Liver (tissue), 9 donors: ENCODE results near the gene SNRPA. TPM values are rescaled to one million over a fixed set of nuclear protein-coding genes. Genes with fewer than 3 reads are reported as not detected.

ENCODE experiments used
- DNase-seq: peaks from one replicate; pipeline ENCODE4 v3.0.0-alpha.2; 2017; ENCODE audit warnings: low spot score
- H3K27ac ChIP-seq, 2 donors: one replicate each; pipeline ENCODE4 v1.7.0; 2013; ENCODE audit warnings: inconsistent platforms in 2 of 2, low read length in 2 of 2, control low read depth in 1 of 2, low read depth in 1 of 2, mild to moderate bottlenecking in 1 of 2
- H3K27me3 ChIP-seq, 4 donors: one replicate each; pipeline versions ENCODE4 v1.6.1 to v1.7.0; 2013; ENCODE audit warnings: low read length in 3 of 4, inconsistent platforms in 1 of 4, mild to moderate bottlenecking in 1 of 4, moderate library complexity in 1 of 4; ENCODE audit not compliant: control insufficient read depth in 4 of 4, insufficient read depth in 4 of 4
- H3K36me3 ChIP-seq, 4 donors: one replicate each; pipeline versions ENCODE4 v1.6.1 to v1.7.0; 2013; ENCODE audit warnings: low read length in 3 of 4, mild to moderate bottlenecking in 3 of 4, low read depth in 1 of 4, moderate library complexity in 1 of 4; ENCODE audit not compliant: control insufficient read depth in 4 of 4, insufficient read depth in 3 of 4
- H3K4me1 ChIP-seq, 4 donors: one replicate each; pipeline versions ENCODE4 v1.6.1 to v1.7.0; 2013; ENCODE audit warnings: low read length in 3 of 4, mild to moderate bottlenecking in 3 of 4, moderate library complexity in 1 of 4; ENCODE audit not compliant: control insufficient read depth in 4 of 4, insufficient read depth in 4 of 4
- H3K4me3 ChIP-seq, 3 donors: one replicate each; pipeline versions ENCODE4 v1.6.1 to v1.7.0; 2013; ENCODE audit warnings: low read length in 3 of 3, control low read depth in 1 of 3, low read depth in 1 of 3, mild to moderate bottlenecking in 1 of 3
- H3K9ac ChIP-seq, 2 donors: one replicate each; pipeline ENCODE4 v1.7.0; 2013; ENCODE audit warnings: low read length in 2 of 2, mild to moderate bottlenecking in 2 of 2, moderate library complexity in 2 of 2, control low read depth in 1 of 2, low read depth in 1 of 2
- H3K9me3 ChIP-seq, 4 donors: one replicate each; pipeline versions ENCODE4 v1.6.1 to v1.7.0; 2013; ENCODE audit warnings: low read length in 3 of 4; ENCODE audit not compliant: control insufficient read depth in 4 of 4
- CTCF ChIP-seq: fragments of 150-350 bp; IDR thresholded peaks from 2 replicates; pipeline ENCODE4 v1.5.1; 2017; ENCODE audit warnings: improper control_type of control experiment, low read depth, low read length; ENCODE audit not compliant: missing input control
- EGR1 ChIP-seq, 2 donors: IDR thresholded peaks; 2 replicates each; pipeline ENCODE4 v1.6.1; 2016 to 2018; ENCODE audit warnings: antibody characterized with exemption in 2 of 2, low read depth in 2 of 2
- FOXA1 ChIP-seq: IDR thresholded peaks from 2 replicates; pipeline ENCODE4 v1.6.1; 2016; ENCODE audit warnings: antibody characterized with exemption
- FOXA2 ChIP-seq: IDR thresholded peaks from 2 replicates; pipeline ENCODE4 v1.6.1; 2016; ENCODE audit warnings: antibody characterized with exemption
- GABPA ChIP-seq, 2 donors: IDR thresholded peaks in 1 of 2; conservative IDR thresholded peaks in 1 of 2; 2 replicates each; pipeline ENCODE4 v1.6.1; 2016; ENCODE audit warnings: antibody characterized with exemption in 2 of 2, mild to moderate bottlenecking in 1 of 2, moderate library complexity in 1 of 2
- HNF4A ChIP-seq, 2 donors: conservative IDR thresholded peaks; 2 replicates each; pipeline ENCODE4 v1.6.1; 2016; ENCODE audit warnings: antibody characterized with exemption in 2 of 2, mild to moderate bottlenecking in 2 of 2
- HNF4G ChIP-seq: IDR thresholded peaks from 2 replicates; pipeline ENCODE4 v1.6.1; 2016; ENCODE audit warnings: antibody characterized with exemption
- JUND ChIP-seq, 2 donors: IDR thresholded peaks; 2 replicates each; pipeline ENCODE4 v1.6.1; 2016; ENCODE audit warnings: antibody characterized with exemption in 2 of 2
- NR2F2 ChIP-seq: IDR thresholded peaks from 2 replicates; pipeline ENCODE4 v1.6.1; 2016; ENCODE audit warnings: antibody characterized with exemption
- RAD21 ChIP-seq, 2 donors: IDR thresholded peaks; 2 replicates each; pipeline ENCODE4 v1.6.1; 2016; ENCODE audit warnings: antibody characterized with exemption in 2 of 2, mild to moderate bottlenecking in 2 of 2
- RXRA ChIP-seq, 2 donors: IDR thresholded peaks; 2 replicates each; pipeline ENCODE4 v1.6.1; 2017 to 2018; ENCODE audit warnings: antibody characterized with exemption in 2 of 2, mild to moderate bottlenecking in 1 of 2
- SP1 ChIP-seq: IDR thresholded peaks from 2 replicates; pipeline ENCODE4 v1.6.1; 2018; ENCODE audit warnings: antibody characterized with exemption, mild to moderate bottlenecking
- TAF1 ChIP-seq: conservative IDR thresholded peaks from 2 replicates; pipeline ENCODE4 v1.6.1; 2016; ENCODE audit warnings: antibody characterized with exemption, mild to moderate bottlenecking
- YY1 ChIP-seq: IDR thresholded peaks from 2 replicates; pipeline ENCODE4 v1.6.1; 2016; ENCODE audit warnings: antibody characterized with exemption, mild to moderate bottlenecking
- WGBS: extraction: QIAGEN DNeasy Blood & Tissue Kit; methylation state at CpG from one replicate; pipeline ENCODE4 v1.1.7; 2013; 5-methylcytosine and 5-hydroxymethylcytosine counted together
- polyA plus RNA-seq, 2 donors: library from polyadenylated mRNA; stranded (reverse) in 1 of 2; unstranded in 1 of 2; fragments of 200-250 nt in 1 of 2; fragments of >200 nt in 1 of 2; fragmentation: Nextera tagmentation in 1 of 2; extraction: Ambion mirVana in 1 of 2; gene quantifications; one replicate each; pipeline versions ENCODE4 v1.2.1 to v1.2.3, GENCODE V29; 2013 to 2015
- total RNA-seq, 2 donors: library from RNA; depleted of rRNA; stranded (reverse); fragments of >200 nt; gene quantifications; one replicate each; pipeline ENCODE4 v1.2.3, GENCODE V29; 2014
- TF ChIP-seq, protein P1 (sequence below): IDR thresholded peaks from 2 replicates; pipeline ENCODE4 v1.6.1; 2016; ENCODE audit warnings: antibody characterized with exemption
- TF ChIP-seq, protein P2 (sequence below): IDR thresholded peaks from 2 replicates; pipeline ENCODE4 v1.6.1; 2016; ENCODE audit warnings: antibody characterized with exemption, mild to moderate bottlenecking
- TF ChIP-seq, protein P3 (sequence below): IDR thresholded peaks from 2 replicates; pipeline ENCODE4 v1.6.1; 2016; ENCODE audit warnings: antibody characterized with exemption
- TF ChIP-seq, protein P4 (sequence below): IDR thresholded peaks from 2 replicates; pipeline ENCODE4 v1.6.1; 2016; ENCODE audit warnings: antibody characterized with exemption
- donor health status: healthy.
- donor health status: healthy.
- donor health status: healthy.
- donor health status: healthy.
- donor health status: healthy.

The SNRPA gene
- total and polyA plus RNA-seq, 4 donors: 11.8 to 27.1 (median 17.0) TPM

DNA sequence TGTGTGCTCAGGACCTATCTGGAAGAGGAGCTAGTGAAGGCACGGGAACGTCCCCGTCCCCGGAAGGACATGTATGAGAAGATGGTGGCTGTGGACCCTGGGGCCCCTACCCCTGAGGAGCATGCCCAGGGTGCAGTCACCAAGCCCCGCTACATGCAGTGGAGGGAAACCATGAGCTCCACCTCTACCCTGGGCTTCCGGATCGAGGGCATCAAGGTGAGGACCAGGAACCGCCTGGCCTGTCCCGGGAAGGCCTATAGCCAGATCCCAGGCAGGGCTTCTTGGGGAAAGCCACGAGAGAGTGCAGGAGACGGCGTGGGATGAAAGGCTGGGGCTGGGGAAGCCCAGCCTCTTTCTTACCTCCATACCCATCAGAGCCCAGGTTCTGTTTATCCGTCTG lies 17.9 kb upstream of the SNRPA start:
- Histone ChIP-seq H3K4me3 (no peak overlapping the region), H3K27me3 (no peaks in the 10 kb centered on the region), H3K9me3 (no peaks in the 10 kb centered on the region), H3K9ac (no peak overlapping the region), H3K27ac (no peak overlapping the region), H3K4me1 (no peaks in the 10 kb centered on the region), H3K36me3 (peaks cover 14 to 83% (median 48%) of the 10 kb centered on the region in 4 donors)
- 94% methylated on average over 13 of the region's 13 CpGs for WGBS
- DNase-seq: no peak
- no peak for TF ChIP-seq RAD21 (IDR thresholded peaks at IDR 0.05)
- TF ChIP-seq HNF4G: no peak
- no peak for TF ChIP-seq NR2F2
- TF ChIP-seq, protein P1, sequence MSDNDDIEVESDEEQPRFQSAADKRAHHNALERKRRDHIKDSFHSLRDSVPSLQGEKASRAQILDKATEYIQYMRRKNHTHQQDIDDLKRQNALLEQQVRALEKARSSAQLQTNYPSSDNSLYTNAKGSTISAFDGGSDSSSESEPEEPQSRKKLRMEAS: no peak
- no peak for TF ChIP-seq RXRA (IDR thresholded peaks at IDR 0.05)
- no peak for TF ChIP-seq YY1
- no peak for TF ChIP-seq TAF1
- TF ChIP-seq, protein P2, sequence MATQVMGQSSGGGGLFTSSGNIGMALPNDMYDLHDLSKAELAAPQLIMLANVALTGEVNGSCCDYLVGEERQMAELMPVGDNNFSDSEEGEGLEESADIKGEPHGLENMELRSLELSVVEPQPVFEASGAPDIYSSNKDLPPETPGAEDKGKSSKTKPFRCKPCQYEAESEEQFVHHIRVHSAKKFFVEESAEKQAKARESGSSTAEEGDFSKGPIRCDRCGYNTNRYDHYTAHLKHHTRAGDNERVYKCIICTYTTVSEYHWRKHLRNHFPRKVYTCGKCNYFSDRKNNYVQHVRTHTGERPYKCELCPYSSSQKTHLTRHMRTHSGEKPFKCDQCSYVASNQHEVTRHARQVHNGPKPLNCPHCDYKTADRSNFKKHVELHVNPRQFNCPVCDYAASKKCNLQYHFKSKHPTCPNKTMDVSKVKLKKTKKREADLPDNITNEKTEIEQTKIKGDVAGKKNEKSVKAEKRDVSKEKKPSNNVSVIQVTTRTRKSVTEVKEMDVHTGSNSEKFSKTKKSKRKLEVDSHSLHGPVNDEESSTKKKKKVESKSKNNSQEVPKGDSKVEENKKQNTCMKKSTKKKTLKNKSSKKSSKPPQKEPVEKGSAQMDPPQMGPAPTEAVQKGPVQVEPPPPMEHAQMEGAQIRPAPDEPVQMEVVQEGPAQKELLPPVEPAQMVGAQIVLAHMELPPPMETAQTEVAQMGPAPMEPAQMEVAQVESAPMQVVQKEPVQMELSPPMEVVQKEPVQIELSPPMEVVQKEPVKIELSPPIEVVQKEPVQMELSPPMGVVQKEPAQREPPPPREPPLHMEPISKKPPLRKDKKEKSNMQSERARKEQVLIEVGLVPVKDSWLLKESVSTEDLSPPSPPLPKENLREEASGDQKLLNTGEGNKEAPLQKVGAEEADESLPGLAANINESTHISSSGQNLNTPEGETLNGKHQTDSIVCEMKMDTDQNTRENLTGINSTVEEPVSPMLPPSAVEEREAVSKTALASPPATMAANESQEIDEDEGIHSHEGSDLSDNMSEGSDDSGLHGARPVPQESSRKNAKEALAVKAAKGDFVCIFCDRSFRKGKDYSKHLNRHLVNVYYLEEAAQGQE: no peak
- TF ChIP-seq SP1: no peak
- no peak for TF ChIP-seq EGR1 (IDR thresholded peaks at IDR 0.05; ENCODE audit: low read depth in 2 of 2)
- TF ChIP-seq, protein P3, sequence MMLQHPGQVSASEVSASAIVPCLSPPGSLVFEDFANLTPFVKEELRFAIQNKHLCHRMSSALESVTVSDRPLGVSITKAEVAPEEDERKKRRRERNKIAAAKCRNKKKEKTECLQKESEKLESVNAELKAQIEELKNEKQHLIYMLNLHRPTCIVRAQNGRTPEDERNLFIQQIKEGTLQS: no peak
- no peak for TF ChIP-seq HNF4A (conservative IDR thresholded peaks at IDR 0.05)
- TF ChIP-seq GABPA (IDR thresholded peaks at IDR 0.05 in 1 of 2, conservative IDR thresholded peaks at IDR 0.05 in 1 of 2): no peak

- no peak for DNase-seq
- WGBS: 85% methylated on average over 11 of the region's 11 CpGs
- H3K27ac ChIP-seq: no peak overlapping the region
These were observed 15.8 kb upstream of the SNRPA start for GRCh38 chr19:40735013-40735771.

More at GRCh38 chr19:40735013-40735771, 15.8 kb upstream of the SNRPA start:
- no peaks in the 10 kb centered on the region for H3K27me3 ChIP-seq
- H3K36me3 ChIP-seq: peaks cover 20 to 85% (median 43%) of the 10 kb centered on the region in 4 donors
- no peak overlapping the region for H3K4me3 ChIP-seq
- TF ChIP-seq GABPA (IDR thresholded peaks at IDR 0.05 in 1 of 2, conservative IDR thresholded peaks at IDR 0.05 in 1 of 2) (no peak), SP1 (no peak), RXRA (IDR thresholded peaks at IDR 0.05) (no peak), HNF4G (no peak), FOXA1 (no peak), CTCF (no peak), RAD21 (IDR thresholded peaks at IDR 0.05) (no peak), JUND (IDR thresholded peaks at IDR 0.05) (no peak), HNF4A (conservative IDR thresholded peaks at IDR 0.05) (no peak), EGR1 (IDR thresholded peaks at IDR 0.05; ENCODE audit: low read depth in 2 of 2) (no peak), TAF1 (no peak), YY1 (no peak), FOXA2 (no peak), NR2F2 (no peak)
- TF ChIP-seq, protein P4, sequence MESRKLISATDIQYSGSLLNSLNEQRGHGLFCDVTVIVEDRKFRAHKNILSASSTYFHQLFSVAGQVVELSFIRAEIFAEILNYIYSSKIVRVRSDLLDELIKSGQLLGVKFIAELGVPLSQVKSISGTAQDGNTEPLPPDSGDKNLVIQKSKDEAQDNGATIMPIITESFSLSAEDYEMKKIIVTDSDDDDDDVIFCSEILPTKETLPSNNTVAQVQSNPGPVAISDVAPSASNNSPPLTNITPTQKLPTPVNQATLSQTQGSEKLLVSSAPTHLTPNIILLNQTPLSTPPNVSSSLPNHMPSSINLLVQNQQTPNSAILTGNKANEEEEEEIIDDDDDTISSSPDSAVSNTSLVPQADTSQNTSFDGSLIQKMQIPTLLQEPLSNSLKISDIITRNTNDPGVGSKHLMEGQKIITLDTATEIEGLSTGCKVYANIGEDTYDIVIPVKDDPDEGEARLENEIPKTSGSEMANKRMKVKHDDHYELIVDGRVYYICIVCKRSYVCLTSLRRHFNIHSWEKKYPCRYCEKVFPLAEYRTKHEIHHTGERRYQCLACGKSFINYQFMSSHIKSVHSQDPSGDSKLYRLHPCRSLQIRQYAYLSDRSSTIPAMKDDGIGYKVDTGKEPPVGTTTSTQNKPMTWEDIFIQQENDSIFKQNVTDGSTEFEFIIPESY: no peak
- TF ChIP-seq, protein P2: no peak
- TF ChIP-seq, protein P1: no peak
- TF ChIP-seq, protein P3: no peak
- no peaks in the 10 kb centered on the region for H3K4me1 ChIP-seq
- H3K9me3 ChIP-seq: no peaks in the 10 kb centered on the region
- H3K9ac ChIP-seq: no peak overlapping the region
